WTC11 (cell line): ENCODE measurements around the gene PGRMC2.

Experiments
- CBFB ChIP-seq: sonication (generic); formaldehyde crosslinking; IDR thresholded peaks from 2 replicates; pipeline ENCODE4 v1.8.1; 2022; ENCODE audit warnings: mild to moderate bottlenecking, low read depth, missing genetic modification reagents
- FOXJ3 ChIP-seq: sonication (generic); formaldehyde crosslinking; IDR thresholded peaks from 2 replicates; pipeline ENCODE4 v1.9.0; 2021; ENCODE audit warnings: missing genetic modification reagents, mild to moderate bottlenecking, borderline replicate concordance
- TEAD4 ChIP-seq: sonication (generic); formaldehyde crosslinking; IDR thresholded peaks from 2 replicates; pipeline ENCODE4 v1.8.0; 2022; ENCODE audit warnings: mild to moderate bottlenecking, missing genetic modification reagents
- ZNF138 ChIP-seq: sonication (generic); formaldehyde crosslinking; conservative IDR thresholded peaks from 2 replicates; pipeline ENCODE4 v1.8.1; 2022; ENCODE audit warnings: mild to moderate bottlenecking, moderate library complexity, missing genetic modification reagents
- TF ChIP-seq, protein P1 (sequence below): sonication (generic); formaldehyde crosslinking; IDR thresholded peaks from 2 replicates; pipeline ENCODE4 v1.8.1; 2023; ENCODE audit warnings: mild to moderate bottlenecking, missing genetic modification reagents, moderate library complexity
- TF ChIP-seq, protein P2 (sequence below): fragments of 200-600 bp; IDR thresholded peaks from 2 replicates; pipeline ENCODE4 v1.8.0; 2022; ENCODE audit warnings: antibody characterized with exemption

DNA sequence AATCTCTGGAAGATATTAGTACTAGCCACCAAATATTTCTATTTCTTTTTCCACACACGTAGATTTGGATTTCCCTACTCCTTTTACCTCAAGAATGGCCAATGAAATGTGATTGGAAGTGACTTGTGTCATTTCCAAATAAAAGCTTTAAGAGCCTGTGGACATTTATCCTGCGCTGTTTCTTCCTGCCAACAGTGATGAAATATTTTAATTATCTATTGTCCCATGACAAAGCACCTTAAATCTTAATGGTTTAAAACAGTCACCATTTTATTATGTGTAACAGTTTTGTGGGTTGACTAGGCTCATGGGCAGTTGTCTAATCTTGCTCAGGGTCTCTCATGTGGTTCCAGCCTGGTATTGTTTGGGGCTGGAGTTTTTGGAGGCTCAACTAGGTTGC lies 3.5 kb upstream of the PGRMC2 start:
- TF ChIP-seq ZNF138: no peak
- TF ChIP-seq, protein P1, sequence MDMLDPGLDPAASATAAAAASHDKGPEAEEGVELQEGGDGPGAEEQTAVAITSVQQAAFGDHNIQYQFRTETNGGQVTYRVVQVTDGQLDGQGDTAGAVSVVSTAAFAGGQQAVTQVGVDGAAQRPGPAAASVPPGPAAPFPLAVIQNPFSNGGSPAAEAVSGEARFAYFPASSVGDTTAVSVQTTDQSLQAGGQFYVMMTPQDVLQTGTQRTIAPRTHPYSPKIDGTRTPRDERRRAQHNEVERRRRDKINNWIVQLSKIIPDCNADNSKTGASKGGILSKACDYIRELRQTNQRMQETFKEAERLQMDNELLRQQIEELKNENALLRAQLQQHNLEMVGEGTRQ (CRISPR knock-in tag): no peak
- TF ChIP-seq, protein P2, sequence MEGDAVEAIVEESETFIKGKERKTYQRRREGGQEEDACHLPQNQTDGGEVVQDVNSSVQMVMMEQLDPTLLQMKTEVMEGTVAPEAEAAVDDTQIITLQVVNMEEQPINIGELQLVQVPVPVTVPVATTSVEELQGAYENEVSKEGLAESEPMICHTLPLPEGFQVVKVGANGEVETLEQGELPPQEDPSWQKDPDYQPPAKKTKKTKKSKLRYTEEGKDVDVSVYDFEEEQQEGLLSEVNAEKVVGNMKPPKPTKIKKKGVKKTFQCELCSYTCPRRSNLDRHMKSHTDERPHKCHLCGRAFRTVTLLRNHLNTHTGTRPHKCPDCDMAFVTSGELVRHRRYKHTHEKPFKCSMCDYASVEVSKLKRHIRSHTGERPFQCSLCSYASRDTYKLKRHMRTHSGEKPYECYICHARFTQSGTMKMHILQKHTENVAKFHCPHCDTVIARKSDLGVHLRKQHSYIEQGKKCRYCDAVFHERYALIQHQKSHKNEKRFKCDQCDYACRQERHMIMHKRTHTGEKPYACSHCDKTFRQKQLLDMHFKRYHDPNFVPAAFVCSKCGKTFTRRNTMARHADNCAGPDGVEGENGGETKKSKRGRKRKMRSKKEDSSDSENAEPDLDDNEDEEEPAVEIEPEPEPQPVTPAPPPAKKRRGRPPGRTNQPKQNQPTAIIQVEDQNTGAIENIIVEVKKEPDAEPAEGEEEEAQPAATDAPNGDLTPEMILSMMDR: no peak
- no peak for TF ChIP-seq CBFB (CRISPR knock-in tag)
- no peak for TF ChIP-seq FOXJ3 (CRISPR knock-in tag)
- no peak for TF ChIP-seq TEAD4 (CRISPR knock-in tag)
